ENCODE measurements around the gene OR51B5. TPM values are rescaled to one million over a fixed set of nuclear protein-coding genes. Genes with fewer than 3 reads are reported as not detected.

OR51B5 gene
- total and polyA plus RNA-seq, 2 donors (not counting 1 experiment from before 2014, with no cell fraction given): 0.67 TPM; not detected in 1

DNA sequence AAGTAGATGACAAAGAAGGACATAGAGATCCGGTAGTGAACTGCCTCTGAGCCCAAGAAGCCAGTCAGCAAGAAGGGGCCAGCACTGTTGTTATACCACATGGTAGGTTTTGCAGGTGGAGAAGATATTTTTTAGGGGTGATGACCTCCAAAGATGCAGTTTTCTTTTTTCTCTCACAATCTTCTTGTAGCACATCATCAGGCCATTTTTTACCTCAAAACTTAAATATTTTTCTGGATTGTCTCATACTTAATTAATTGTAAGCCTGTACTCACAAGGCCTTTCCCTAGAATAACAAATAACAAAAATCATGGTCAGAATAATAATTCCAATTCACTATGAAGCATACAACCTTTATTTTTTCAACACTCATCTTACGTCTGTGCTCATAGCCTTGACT lies 41.5 kb downstream of the OR51B5 start, which contains the start of gene OR51B4:
OR51B4 (minus strand) TSS at position 101 of the 400 bp plus-strand sequence; CDS start at position 101, 0 bp downstream.
- intact Hi-C loops (cut with micrococcal nuclease): no loop called here
- no peaks in the 10 kb centered on the region for H3K9me3 Mint-ChIP-seq (ENCODE audit: insufficient read depth)
- Histone ChIP-seq H3K79me2 (ENCODE audit: control insufficient read depth, insufficient read depth, low read length) (no peaks in the 10 kb centered on the region), H2AFZ (ENCODE audit: insufficient read depth, low read depth, low read length, poor library complexity, severe bottlenecking) (no peak within 1 kb of the TSS), H3K4me1 (ENCODE audit: control insufficient read depth in 2 of 2, insufficient read depth in 2 of 2, low read length in 2 of 2) (no peaks in the 10 kb centered on the region), H3K4me2 (replicated peaks; ENCODE audit: low read depth, low read length, poor library complexity, severe bottlenecking) (no peak within 1 kb of the TSS), H3K36me3 (replicated peaks in 1 of 2; ENCODE audit: control extremely low read depth in 1 of 2, control insufficient read depth in 1 of 2, extremely low read depth in 1 of 2, insufficient read depth in 2 of 2, low read length in 1 of 2) (no peaks in the 10 kb centered on the region), H3K27ac (ENCODE audit: low read length in 2 of 2) (no peak within 1 kb of the TSS), H3K9me3 (ENCODE audit: control extremely low read depth in 1 of 3, control insufficient read depth in 2 of 3, insufficient read depth in 1 of 3, low read length in 2 of 3) (no peaks in the 10 kb centered on the region), H3K9ac (ENCODE audit: low read length) (no peak within 1 kb of the TSS), H3K4me3 (ENCODE audit: control extremely low read depth in 1 of 5, extremely low read depth in 1 of 5, insufficient read depth in 1 of 5, low read depth in 2 of 5, low read length in 4 of 5) (no peak within 1 kb of the TSS), H3K27me3 (replicated peaks in 1 of 4; ENCODE audit: control extremely low read depth in 1 of 4, control insufficient read depth in 3 of 4, insufficient read depth in 4 of 4, low read length in 3 of 4) (no peaks in the 10 kb centered on the region), H4K20me1 (ENCODE audit: control insufficient read depth, insufficient read depth, low read length, poor library complexity, severe bottlenecking) (no peaks in the 10 kb centered on the region)
- no peak for DNase-seq
- TF ChIP-seq, protein P1, sequence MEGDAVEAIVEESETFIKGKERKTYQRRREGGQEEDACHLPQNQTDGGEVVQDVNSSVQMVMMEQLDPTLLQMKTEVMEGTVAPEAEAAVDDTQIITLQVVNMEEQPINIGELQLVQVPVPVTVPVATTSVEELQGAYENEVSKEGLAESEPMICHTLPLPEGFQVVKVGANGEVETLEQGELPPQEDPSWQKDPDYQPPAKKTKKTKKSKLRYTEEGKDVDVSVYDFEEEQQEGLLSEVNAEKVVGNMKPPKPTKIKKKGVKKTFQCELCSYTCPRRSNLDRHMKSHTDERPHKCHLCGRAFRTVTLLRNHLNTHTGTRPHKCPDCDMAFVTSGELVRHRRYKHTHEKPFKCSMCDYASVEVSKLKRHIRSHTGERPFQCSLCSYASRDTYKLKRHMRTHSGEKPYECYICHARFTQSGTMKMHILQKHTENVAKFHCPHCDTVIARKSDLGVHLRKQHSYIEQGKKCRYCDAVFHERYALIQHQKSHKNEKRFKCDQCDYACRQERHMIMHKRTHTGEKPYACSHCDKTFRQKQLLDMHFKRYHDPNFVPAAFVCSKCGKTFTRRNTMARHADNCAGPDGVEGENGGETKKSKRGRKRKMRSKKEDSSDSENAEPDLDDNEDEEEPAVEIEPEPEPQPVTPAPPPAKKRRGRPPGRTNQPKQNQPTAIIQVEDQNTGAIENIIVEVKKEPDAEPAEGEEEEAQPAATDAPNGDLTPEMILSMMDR (IDR thresholded peaks at IDR 0.05): no peak
- no peak for TF ChIP-seq EZH2 (IDR thresholded peaks at IDR 0.05; ENCODE audit: borderline replicate concordance, insufficient read depth, low read depth, low read length, poor library complexity, severe bottlenecking)
- H3K4me3 Mint-ChIP-seq: no peak within 1 kb of the TSS
- 96% methylated on average over 2 of the region's 2 CpGs for WGBS (ENCODE audit: insufficient coverage)
- peaks cover 21% of the 10 kb centered on the region for H3K27me3 Mint-ChIP-seq
- POLR2A ChIA-PET: no interaction called here
- no peak within 1 kb of the TSS for H3K27ac Mint-ChIP-seq
- H3K4me1 Mint-ChIP-seq: no peaks in the 10 kb centered on the region
- CTCF ChIA-PET: no interaction called here
- no peak for ATAC-seq (ENCODE audit: low read depth)

DNA sequence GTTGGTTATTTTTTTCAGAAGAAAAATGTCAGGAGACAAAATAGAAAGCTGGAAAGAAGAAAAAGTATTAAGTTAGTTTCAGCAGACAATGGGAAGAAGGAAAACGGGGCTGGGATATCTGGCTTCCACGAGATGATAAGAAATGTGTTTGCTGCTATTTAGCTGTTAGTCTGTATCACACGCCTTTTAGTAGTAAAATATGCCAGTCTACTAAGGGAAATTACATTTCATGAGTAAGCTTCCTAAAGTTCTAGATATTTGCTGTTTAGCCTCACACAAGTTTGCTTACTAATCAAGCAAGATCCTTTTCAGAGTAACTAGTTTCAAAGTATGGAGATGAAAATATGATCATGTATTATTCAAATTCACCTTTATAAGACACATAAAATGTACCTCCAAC lies 43.1 kb downstream of the OR51B5 start:
- no peaks in the 10 kb centered on the region for H3K9me3 Mint-ChIP-seq (ENCODE audit: insufficient read depth)
- H3K36me3 ChIP-seq (replicated peaks in 1 of 2; ENCODE audit: control extremely low read depth in 1 of 2, control insufficient read depth in 1 of 2, extremely low read depth in 1 of 2, insufficient read depth in 2 of 2, low read length in 1 of 2): no peaks in the 10 kb centered on the region
- no peak overlapping the region for H2AFZ ChIP-seq (ENCODE audit: insufficient read depth, low read depth, low read length, poor library complexity, severe bottlenecking)
- no peaks in the 10 kb centered on the region for H3K4me1 Mint-ChIP-seq
- ATAC-seq (ENCODE audit: low read depth) (no peak), DNase-seq (no peak)
- no peak overlapping the region for H3K9ac ChIP-seq (ENCODE audit: low read length)
- no peak overlapping the region for H3K27ac Mint-ChIP-seq
- H3K9me3 ChIP-seq (ENCODE audit: control extremely low read depth in 1 of 3, control insufficient read depth in 2 of 3, insufficient read depth in 1 of 3, low read length in 2 of 3): no peaks in the 10 kb centered on the region
- ChIA-PET POLR2A (no interaction called here), CTCF (no interaction called here)
- H4K20me1 ChIP-seq (ENCODE audit: control insufficient read depth, insufficient read depth, low read length, poor library complexity, severe bottlenecking): no peaks in the 10 kb centered on the region
- H3K27me3 Mint-ChIP-seq: peaks cover 21% of the 10 kb centered on the region
- H3K27me3 ChIP-seq (replicated peaks in 1 of 4; ENCODE audit: control extremely low read depth in 1 of 4, control insufficient read depth in 3 of 4, insufficient read depth in 4 of 4, low read length in 3 of 4): no peaks in the 10 kb centered on the region
- WGBS (ENCODE audit: insufficient coverage): no CpG with 5 or more reads among the region's 3 CpGs
- H3K4me3 Mint-ChIP-seq: no peak overlapping the region
- no peak overlapping the region for H3K4me2 ChIP-seq (replicated peaks; ENCODE audit: low read depth, low read length, poor library complexity, severe bottlenecking)
- no peaks in the 10 kb centered on the region for H3K79me2 ChIP-seq (ENCODE audit: control insufficient read depth, insufficient read depth, low read length)
- intact Hi-C loops (cut with micrococcal nuclease): no loop called here
- no peak overlapping the region for H3K4me3 ChIP-seq (ENCODE audit: control extremely low read depth in 1 of 5, extremely low read depth in 1 of 5, insufficient read depth in 1 of 5, low read depth in 2 of 5, low read length in 4 of 5)
- TF ChIP-seq EZH2 (IDR thresholded peaks at IDR 0.05; ENCODE audit: borderline replicate concordance, insufficient read depth, low read depth, low read length, poor library complexity, severe bottlenecking): no peak
- TF ChIP-seq, protein P1 (IDR thresholded peaks at IDR 0.05): no peak
- H3K27ac ChIP-seq (ENCODE audit: low read length in 2 of 2): no peak overlapping the region
- H3K4me1 ChIP-seq (ENCODE audit: control insufficient read depth in 2 of 2, insufficient read depth in 2 of 2, low read length in 2 of 2): no peaks in the 10 kb centered on the region
